ENCODE results near the gene FOXP1. TPM values are rescaled to one million over a fixed set of nuclear protein-coding genes. Genes with fewer than 3 reads are reported as not detected.

FOXP1 gene
- total and polyA plus RNA-seq, 4 donors: 4.9 to 35.4 (median 32.0) TPM

GRCh38 chr3:71423151-71423906 lies 160.2 kb downstream of the FOXP1 start (continued):
- TF ChIP-seq MAX (IDR thresholded peaks at IDR 0.05): no peak
- no peak for TF ChIP-seq YY1 (IDR thresholded peaks at IDR 0.05)

- no peak for DNase-seq (ENCODE audit: low spot score)
Measured at GRCh38 chr3:71421820-71422566, 161.5 kb downstream of the FOXP1 start.

More at GRCh38 chr3:71421820-71422566, 161.5 kb downstream of the FOXP1 start:
- Histone ChIP-seq H3K9me3 (ENCODE audit: control insufficient read depth in 4 of 4, low read length in 3 of 4) (no peaks in the 10 kb centered on the region), H3K4me1 (ENCODE audit: control insufficient read depth in 4 of 4, insufficient read depth in 4 of 4, low read length in 3 of 4) (peaks cover 0 to 4% (median 1%) of the 10 kb centered on the region in 4 donors), H3K4me3 (ENCODE audit: low read depth in 1 of 3, low read length in 3 of 3) (no peak overlapping the region), H3K27me3 (ENCODE audit: control insufficient read depth in 4 of 4, insufficient read depth in 4 of 4, low read length in 3 of 4) (no peaks in the 10 kb centered on the region), H3K36me3 (ENCODE audit: control insufficient read depth in 4 of 4, insufficient read depth in 3 of 4, low read depth in 1 of 4, low read length in 3 of 4) (no peaks in the 10 kb centered on the region), H3K27ac (ENCODE audit: low read depth in 1 of 2, low read length in 2 of 2) (peak overlapping the region in 1 of 2 donors; percentile 41), H3K9ac (ENCODE audit: low read depth in 1 of 2, low read length in 2 of 2) (no peak overlapping the region)
- WGBS: 84% methylated on average over 12 of the region's 12 CpGs
- TF ChIP-seq REST (IDR thresholded peaks at IDR 0.05): no peak
- TF ChIP-seq MAX (IDR thresholded peaks at IDR 0.05): no peak
- no peak for TF ChIP-seq HNF4A (conservative IDR thresholded peaks at IDR 0.05)
- no peak for TF ChIP-seq TAF1 (conservative IDR thresholded peaks at IDR 0.05)
- TF ChIP-seq EGR1 (IDR thresholded peaks at IDR 0.05; ENCODE audit: low read depth in 2 of 2): no peak
- TF ChIP-seq ATF3 (IDR thresholded peaks at IDR 0.05): no peak
- TF ChIP-seq ZBTB33 (IDR thresholded peaks at IDR 0.05): no peak
- TF ChIP-seq FOXA2 (IDR thresholded peaks at IDR 0.05): no peak
- TF ChIP-seq JUND (IDR thresholded peaks at IDR 0.05): no peak
- TF ChIP-seq HNF4G (IDR thresholded peaks at IDR 0.05): no peak
- TF ChIP-seq YY1 (IDR thresholded peaks at IDR 0.05): no peak
- TF ChIP-seq SP1 (IDR thresholded peaks at IDR 0.05): no peak
- TF ChIP-seq FOXA1 (IDR thresholded peaks at IDR 0.05): no peak
- no peak for TF ChIP-seq RAD21 (IDR thresholded peaks at IDR 0.05)
- TF ChIP-seq GABPA (IDR thresholded peaks at IDR 0.05 in 1 of 2, conservative IDR thresholded peaks at IDR 0.05 in 1 of 2): no peak
- no peak for TF ChIP-seq CTCF (IDR thresholded peaks at IDR 0.05; ENCODE audit: low read depth, low read length, missing input control)
- no peak for TF ChIP-seq NR2F2 (IDR thresholded peaks at IDR 0.05)
- TF ChIP-seq RXRA (IDR thresholded peaks at IDR 0.05): no peak
